Mesenchymal stem cell (in vitro differentiated cells and primary cell): ENCODE data around the gene MMP25.

ENCODE experiments used
- DNase-seq: peaks from one replicate; pipeline ENCODE4 v3.0.0-alpha.2; 2013
- H2AFZ ChIP-seq: one replicate; pipeline ENCODE4 v1.6.1; 2013; ENCODE audit warnings: low read depth, mild to moderate bottlenecking, control low read depth, inconsistent platforms, low read length, moderate library complexity
- H2AK5ac ChIP-seq: 2 replicates; pipeline ENCODE4 v1.6.1; 2013; ENCODE audit warnings: low read length, moderate library complexity, mild to moderate bottlenecking, inconsistent platforms; ENCODE audit not compliant: severe bottlenecking
- H2BK120ac ChIP-seq: one replicate; pipeline ENCODE4 v1.6.1; 2013; ENCODE audit warnings: low read depth, mild to moderate bottlenecking, inconsistent platforms, low read length, moderate library complexity
- H2BK12ac ChIP-seq, 2 experiments: one replicate each; pipeline ENCODE4 v1.6.1; 2013; ENCODE audit warnings: inconsistent platforms in 2 of 2, low read length in 2 of 2, mild to moderate bottlenecking in 2 of 2, moderate library complexity in 2 of 2, control low read depth in 1 of 2
- H2BK15ac ChIP-seq: one replicate; pipeline ENCODE4 v1.6.1; 2013; ENCODE audit warnings: mild to moderate bottlenecking, low read depth, inconsistent platforms; ENCODE audit not compliant: poor library complexity, severe bottlenecking
- H2BK5ac ChIP-seq: 2 replicates; pipeline ENCODE4 v1.6.1; 2013; ENCODE audit warnings: low read depth, mild to moderate bottlenecking, low read length, control low read depth, inconsistent platforms; ENCODE audit not compliant: poor library complexity, severe bottlenecking
- H3K14ac ChIP-seq, 2 experiments: one replicate each; pipeline ENCODE4 v1.6.1; 2013; ENCODE audit warnings: inconsistent platforms in 2 of 2, low read length in 2 of 2, control low read depth in 1 of 2, mild to moderate bottlenecking in 1 of 2, moderate library complexity in 1 of 2
- H3K18ac ChIP-seq, 2 experiments: one replicate each; pipeline ENCODE4 v1.6.1; 2013; ENCODE audit warnings: inconsistent platforms in 2 of 2, low read length in 2 of 2, control low read depth in 1 of 2, low read depth in 1 of 2, mild to moderate bottlenecking in 1 of 2
- H3K23ac ChIP-seq, 2 experiments: one replicate each; pipeline ENCODE4 v1.6.1; 2013; ENCODE audit warnings: inconsistent platforms in 2 of 2, low read length in 2 of 2, mild to moderate bottlenecking in 2 of 2, moderate library complexity in 2 of 2, control low read depth in 1 of 2
- H3K27ac ChIP-seq: 2 replicates; pipeline ENCODE4 v1.5.1; 2013; ENCODE audit warnings: mild to moderate bottlenecking, moderate library complexity, low read length, control low read depth, inconsistent platforms; ENCODE audit not compliant: poor library complexity, severe bottlenecking
- H3K27me3 ChIP-seq, 2 experiments: 2 replicates each; pipeline versions ENCODE4 v1.6.1 to v1.7.0; 2013; ENCODE audit warnings: low read length in 2 of 2, mild to moderate bottlenecking in 2 of 2, moderate library complexity in 2 of 2, control low read depth in 1 of 2, inconsistent platforms in 1 of 2; ENCODE audit not compliant: control insufficient read depth in 1 of 2, insufficient read depth in 1 of 2
- H3K36me3 ChIP-seq, 2 experiments: 2 replicates each; pipeline versions ENCODE4 v1.6.1 to v1.7.0; 2013; ENCODE audit warnings: low read length in 2 of 2, control low read depth in 1 of 2, inconsistent platforms in 1 of 2, low read depth in 1 of 2, mild to moderate bottlenecking in 1 of 2; ENCODE audit not compliant: insufficient read depth in 2 of 2, control insufficient read depth in 1 of 2
- H3K4ac ChIP-seq, 2 experiments: one replicate each; pipeline ENCODE4 v1.6.1; 2013; ENCODE audit warnings: inconsistent platforms in 2 of 2, low read length in 2 of 2, mild to moderate bottlenecking in 2 of 2, moderate library complexity in 2 of 2, control low read depth in 1 of 2, low read depth in 1 of 2
- H3K4me1 ChIP-seq: 2 replicates; pipeline ENCODE4 v1.6.1; 2013; ENCODE audit warnings: low read depth, low read length, control low read depth; ENCODE audit not compliant: control insufficient read depth, insufficient read depth
- H3K4me2 ChIP-seq: 2 replicates; pipeline ENCODE4 v1.6.1; 2013; ENCODE audit warnings: low read length, mild to moderate bottlenecking, inconsistent platforms; ENCODE audit not compliant: poor library complexity, severe bottlenecking
- H3K4me3 ChIP-seq, 2 experiments: 2 replicates each; pipeline versions ENCODE4 v1.5.1 to v1.7.0; 2013; ENCODE audit warnings: low read length in 2 of 2, mild to moderate bottlenecking in 2 of 2, control low read depth in 1 of 2, low read depth in 1 of 2; ENCODE audit not compliant: insufficient read depth in 1 of 2
- H3K79me1 ChIP-seq: replicated peaks from 2 replicates; pipeline ENCODE4 v1.6.1; 2013; ENCODE audit warnings: mild to moderate bottlenecking, control low read depth, low read length, inconsistent platforms; ENCODE audit not compliant: poor library complexity, severe bottlenecking
- H3K9ac ChIP-seq: 2 replicates; pipeline ENCODE4 v1.7.0; 2013; ENCODE audit warnings: mild to moderate bottlenecking, low read length, moderate library complexity
- H3K9me3 ChIP-seq: 2 replicates; pipeline ENCODE4 v1.7.0; 2013; ENCODE audit warnings: mild to moderate bottlenecking, low read length; ENCODE audit not compliant: control insufficient read depth
- H4K8ac ChIP-seq: one replicate; pipeline ENCODE4 v1.6.1; 2013; ENCODE audit warnings: inconsistent platforms, mild to moderate bottlenecking, low read length, moderate library complexity
- H4K91ac ChIP-seq: one replicate; pipeline ENCODE4 v1.6.1; 2013; ENCODE audit warnings: mild to moderate bottlenecking, low read length, inconsistent platforms
- WGBS: methylation state at CpG from one replicate; pipeline ENCODE4 v1.1.7; 2013; ENCODE audit warnings: mixed read lengths; 5-methylcytosine and 5-hydroxymethylcytosine counted together

MMP25 gene

DNA sequence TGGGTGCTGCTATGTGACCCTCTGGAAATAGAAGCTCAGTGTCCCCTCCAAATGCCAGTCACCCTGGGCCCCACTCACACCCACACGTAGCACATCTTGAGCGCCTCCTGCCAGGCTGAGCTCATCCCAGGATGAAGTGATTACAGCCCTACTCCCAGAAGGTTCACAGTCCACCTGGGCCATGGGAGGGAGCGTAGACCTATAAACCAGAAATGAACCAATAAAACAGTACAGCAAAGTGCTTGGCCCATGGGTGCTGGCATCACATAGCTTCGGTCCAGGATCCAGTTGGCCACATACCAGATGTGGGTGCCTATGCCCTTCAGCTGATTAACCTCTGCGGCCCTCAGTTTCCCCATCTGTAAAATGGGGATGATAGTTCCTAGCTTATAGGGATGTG, 7.5 kb upstream of the MMP25 start:
- H3K18ac ChIP-seq: no peak overlapping the region
- H3K4ac ChIP-seq: no peak overlapping the region
- no peak overlapping the region for H3K23ac ChIP-seq
- H3K36me3 ChIP-seq: no peaks in the 10 kb centered on the region
- H2BK15ac ChIP-seq: no peak overlapping the region
- H2BK12ac ChIP-seq: no peak overlapping the region
- H2BK120ac ChIP-seq: no peak overlapping the region
- no peak overlapping the region for H3K4me3 ChIP-seq
- no peak overlapping the region for H2BK5ac ChIP-seq
- no peak overlapping the region for H2AK5ac ChIP-seq
- H3K4me1 ChIP-seq: peaks cover 4% of the 10 kb centered on the region
- no peak overlapping the region for H3K27ac ChIP-seq
- H4K91ac ChIP-seq: no peak overlapping the region
- H3K4me2 ChIP-seq: no peak overlapping the region
- no peak overlapping the region for H4K8ac ChIP-seq
- no peak overlapping the region for H3K9ac ChIP-seq
- 89% methylated on average over 5 of the region's 5 CpGs for WGBS
- no peak overlapping the region for H3K14ac ChIP-seq
- H2AFZ ChIP-seq: no peak overlapping the region
- H3K79me1 ChIP-seq: no peaks in the 10 kb centered on the region
- no peak for DNase-seq
- H3K27me3 ChIP-seq: peaks cover 65 to 67% of the 10 kb centered on the region in 2 experiments
- no peaks in the 10 kb centered on the region for H3K9me3 ChIP-seq

- Histone ChIP-seq H2BK12ac (no peak overlapping the region), H4K8ac (no peak overlapping the region), H2BK120ac (no peak overlapping the region), H4K91ac (no peak overlapping the region), H2BK15ac (no peak overlapping the region), H3K14ac (no peak overlapping the region), H3K4me1 (peaks cover 16% of the 10 kb centered on the region), H2AK5ac (no peak overlapping the region), H3K79me1 (no peaks in the 10 kb centered on the region), H2AFZ (no peak overlapping the region), H3K4me2 (no peak overlapping the region), H3K4me3 (no peak overlapping the region), H3K9ac (no peak overlapping the region), H3K27ac (no peak overlapping the region), H3K36me3 (no peaks in the 10 kb centered on the region), H3K18ac (no peak overlapping the region), H3K23ac (no peak overlapping the region), H3K4ac (no peak overlapping the region), H2BK5ac (no peak overlapping the region), H3K27me3 (peaks cover 62 to 69% of the 10 kb centered on the region in 2 experiments), H3K9me3 (no peaks in the 10 kb centered on the region)
- WGBS: 83% methylated on average over 1 of the region's 3 CpGs
- no peak for DNase-seq
Measured at GRCh38 chr16:3042376-3042775, 4.0 kb upstream of the MMP25 start.

GRCh38 chr16:3044708-3045107, 1.7 kb upstream of the MMP25 start:
- no peak overlapping the region for H3K4me2 ChIP-seq
- H3K36me3 ChIP-seq: no peaks in the 10 kb centered on the region
- H3K9ac ChIP-seq: no peak overlapping the region
- 89% methylated on average over 4 of the region's 6 CpGs for WGBS
- H3K9me3 ChIP-seq: no peaks in the 10 kb centered on the region
- no peak overlapping the region for H3K4ac ChIP-seq
- H3K14ac ChIP-seq: no peak overlapping the region
- no peak overlapping the region for H3K23ac ChIP-seq
- no peak overlapping the region for H2BK12ac ChIP-seq
- H3K4me1 ChIP-seq: peaks cover 16% of the 10 kb centered on the region
- H2BK5ac ChIP-seq: no peak overlapping the region
- no peak overlapping the region for H2BK120ac ChIP-seq
- H4K8ac ChIP-seq: no peak overlapping the region
- H3K27me3 ChIP-seq: peaks cover 69% of the 10 kb centered on the region in 2 experiments
- H3K79me1 ChIP-seq: no peaks in the 10 kb centered on the region
- no peak overlapping the region for H3K4me3 ChIP-seq
- no peak overlapping the region for H2AK5ac ChIP-seq
- H3K27ac ChIP-seq: no peak overlapping the region
- no peak overlapping the region for H4K91ac ChIP-seq
- H2BK15ac ChIP-seq: no peak overlapping the region
- no peak overlapping the region for H2AFZ ChIP-seq
- H3K18ac ChIP-seq: no peak overlapping the region
- no peak for DNase-seq

- no peak overlapping the region for H4K91ac ChIP-seq
- H3K4me1 ChIP-seq: peaks cover 16% of the 10 kb centered on the region
- H4K8ac ChIP-seq: no peak overlapping the region
- H3K9ac ChIP-seq: no peak overlapping the region
- H2AFZ ChIP-seq: no peak overlapping the region
- no peaks in the 10 kb centered on the region for H3K79me1 ChIP-seq
- H3K27ac ChIP-seq: no peak overlapping the region
- no peak overlapping the region for H2BK15ac ChIP-seq
- 2% methylated on average over 47 of the region's 54 CpGs for WGBS
- H2BK12ac ChIP-seq: no peak overlapping the region
- no peaks in the 10 kb centered on the region for H3K36me3 ChIP-seq
- H3K14ac ChIP-seq: no peak overlapping the region
- peaks cover 80 to 82% of the 10 kb centered on the region in 2 experiments for H3K27me3 ChIP-seq
- H3K4me3 ChIP-seq: peak overlapping the region in 1 of 2 experiments; percentile 52
- no peak overlapping the region for H2BK5ac ChIP-seq
- no peak for DNase-seq
- no peak overlapping the region for H3K4ac ChIP-seq
- no peak overlapping the region for H2BK120ac ChIP-seq
- no peak overlapping the region for H3K18ac ChIP-seq
- peak overlapping the region; percentile 94 for H3K4me2 ChIP-seq
- no peak overlapping the region for H3K23ac ChIP-seq
- no peak overlapping the region for H2AK5ac ChIP-seq
- H3K9me3 ChIP-seq: no peaks in the 10 kb centered on the region
Measured at GRCh38 chr16:3046641-3047386, 453 bp downstream of the MMP25 start.
